Measurements from ENCODE around the gene FAM72A. TPM values are rescaled to one million over a fixed set of nuclear protein-coding genes. Genes with fewer than 3 reads are reported as not detected.
"Not testable (repeated sequence)": the region's sequence is repeated elsewhere in the genome, so short reads cannot be mapped to it uniquely, and the experiment has no call there.

Gene FAM72A
- total RNA-seq, 1 experiment from 2014 or later: 5.6 TPM

GRCh38 chr1:206178061-206178989 is 24.3 kb downstream of the FAM72A start:
- DNase-seq: peak; percentile 56

GRCh38 chr1:206176114-206176502 is 26.5 kb downstream of the FAM72A start:
- not testable (repeated sequence) for H3K36me3 ChIP-seq, H3K27me3 ChIP-seq, H3K4me3 ChIP-seq, H3K9me3 ChIP-seq
- DNase-seq: peak; percentile 97

More at GRCh38 chr1:206178061-206178989, 24.3 kb downstream of the FAM72A start:
- not testable (repeated sequence) for H3K36me3 ChIP-seq, H3K27me3 ChIP-seq, H3K9me3 ChIP-seq, H3K4me3 ChIP-seq

GRCh38 chr1:206175459-206176113 is 27.1 kb downstream of the FAM72A start:
- H3K4me3 ChIP-seq, H3K27me3 ChIP-seq, H3K36me3 ChIP-seq, H3K9me3 ChIP-seq: not testable (repeated sequence)
- peak; percentile 23 for DNase-seq

DNA sequence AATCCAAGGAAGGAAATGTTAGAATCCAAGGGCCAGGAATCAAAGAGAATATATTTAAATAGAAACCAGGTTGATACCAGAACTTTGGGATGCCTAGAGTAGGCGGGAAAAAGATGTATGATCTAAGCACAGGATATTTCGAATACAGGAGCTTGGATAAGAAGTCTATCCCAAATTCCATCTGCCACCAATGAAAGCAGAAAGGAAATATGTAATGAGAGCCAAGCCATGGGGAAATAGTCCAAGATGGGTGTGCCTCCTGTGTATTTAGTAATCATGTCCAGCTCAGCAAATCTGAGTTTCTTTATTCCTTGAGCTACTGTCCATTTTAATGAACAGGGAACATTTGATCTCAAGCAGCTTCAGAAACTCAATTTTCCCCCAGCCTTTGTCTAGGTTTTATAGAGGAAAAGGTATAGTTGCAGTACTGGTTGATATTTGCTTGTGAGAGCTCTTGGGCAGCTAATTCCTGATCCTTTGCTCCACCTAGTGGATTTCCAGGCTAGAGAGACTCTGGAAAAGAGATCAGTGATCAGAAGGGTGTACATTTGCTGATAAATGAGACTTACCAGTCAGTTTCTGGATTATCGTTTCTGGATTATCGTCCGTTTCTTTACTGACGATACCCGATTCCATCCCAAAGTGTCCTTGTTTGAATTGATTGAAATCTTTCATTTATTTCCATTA is 28.3 kb downstream of the FAM72A start:
- H3K9me3 ChIP-seq, H3K36me3 ChIP-seq, H3K27me3 ChIP-seq, H3K4me3 ChIP-seq, DNase-seq: not testable (repeated sequence)

GRCh38 chr1:206173110-206173719 is 29.4 kb downstream of the FAM72A start:
- not testable (repeated sequence) for H3K9me3 ChIP-seq, H3K36me3 ChIP-seq, DNase-seq, H3K27me3 ChIP-seq, H3K4me3 ChIP-seq

GRCh38 chr1:206169794-206170193 is 32.8 kb downstream of the FAM72A start:
- not testable (repeated sequence) for H3K36me3 ChIP-seq, H3K9me3 ChIP-seq, H3K4me3 ChIP-seq, DNase-seq, H3K27me3 ChIP-seq

GRCh38 chr1:206167350-206168029 is 35.1 kb downstream of the FAM72A start:
- not testable (repeated sequence) for H3K36me3 ChIP-seq, H3K27me3 ChIP-seq, H3K4me3 ChIP-seq, H3K9me3 ChIP-seq, DNase-seq

DNA sequence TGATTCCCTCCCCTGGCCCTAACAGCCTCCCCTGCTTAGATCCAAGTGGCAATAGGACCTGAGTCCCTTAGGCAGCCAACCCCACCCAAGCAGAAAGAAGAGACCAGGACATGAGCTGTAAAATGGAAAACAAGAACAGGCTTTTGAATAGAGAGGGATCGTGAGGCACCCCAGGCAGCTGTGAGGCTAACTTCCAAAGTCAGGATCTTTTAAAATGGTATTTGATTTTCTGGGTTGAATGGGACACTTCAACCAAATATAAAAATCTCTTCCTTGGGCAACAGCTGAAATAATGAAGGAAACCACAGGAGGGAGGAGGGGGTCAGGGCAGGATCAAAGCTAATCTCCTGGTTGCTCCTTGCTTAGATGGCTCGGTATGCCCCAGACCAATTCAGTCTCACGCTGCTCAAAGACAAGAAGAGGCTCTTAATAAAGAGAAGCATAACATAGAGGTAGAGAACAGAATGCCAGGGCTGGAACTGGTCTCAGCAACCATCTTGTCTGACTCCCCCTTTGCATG is 56.8 kb downstream of the FAM72A start:
- H3K4me3 ChIP-seq: no peak overlapping the region
- peaks cover 14% of the 10 kb centered on the region for H3K27me3 ChIP-seq

DNA sequence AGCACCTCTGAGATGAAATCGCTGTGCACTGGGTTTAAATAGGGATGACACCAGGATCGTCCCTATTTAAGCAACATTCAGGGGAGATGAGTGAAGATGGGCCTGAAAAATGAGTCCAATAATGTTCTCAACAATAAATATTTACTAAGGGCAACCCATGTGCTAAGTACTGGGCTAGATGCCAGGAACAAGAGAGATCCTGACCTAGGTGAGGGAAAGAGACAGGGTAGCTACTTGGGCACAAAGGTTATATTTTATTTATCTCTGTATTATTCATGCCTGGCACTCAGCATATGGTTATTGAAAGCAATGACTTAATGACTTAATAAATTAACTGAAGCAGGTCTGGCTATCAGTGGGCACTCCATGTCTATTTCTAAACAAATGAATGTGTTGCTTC is 58.0 kb downstream of the FAM72A start:
- Histone ChIP-seq H3K9me3 (no peaks in the 10 kb centered on the region; the same call in 1 of the 2 replicates), H3K4me3 (no peak overlapping the region), H3K27me3 (peaks cover 27% of the 10 kb centered on the region), H3K36me3 (no peaks in the 10 kb centered on the region)
- DNase-seq: no peak

More for the DNA sequence above, 56.8 kb downstream of the FAM72A start:
- DNase-seq: no peak
- H3K9me3 ChIP-seq: no peaks in the 10 kb centered on the region; the same call in 1 of the 2 replicates
- H3K36me3 ChIP-seq: no peaks in the 10 kb centered on the region

DNA sequence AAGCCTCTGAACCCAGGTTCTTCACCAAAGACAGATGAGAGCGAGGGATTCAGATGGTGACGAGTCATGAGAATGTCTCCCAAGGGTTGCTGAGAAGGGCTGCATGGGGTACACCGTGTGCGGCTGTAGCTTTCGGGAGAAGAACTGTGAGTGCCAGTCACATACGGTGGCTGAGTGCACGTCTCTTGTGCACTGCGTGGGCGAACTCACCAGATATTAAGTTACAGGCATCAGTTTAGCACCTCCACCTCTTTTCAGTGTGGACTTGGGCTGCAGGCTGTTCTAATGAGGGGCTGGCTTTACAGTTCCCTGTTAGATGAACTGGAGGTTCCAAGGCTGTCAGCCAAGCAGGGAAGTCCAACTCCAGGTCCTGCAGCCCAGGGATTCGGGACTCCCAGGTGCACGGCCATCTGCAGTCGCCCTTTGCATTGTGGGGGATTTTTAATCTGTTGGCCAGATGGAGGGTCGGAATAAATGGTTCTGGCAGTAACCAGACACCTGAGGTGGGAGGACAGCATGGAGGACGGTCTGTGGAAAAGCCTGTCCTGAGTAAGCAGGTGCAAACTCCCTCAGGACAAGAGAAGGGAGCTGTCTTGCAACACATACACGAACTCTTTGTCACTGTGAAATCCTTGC is 59.0 kb downstream of the FAM72A start:
- no peaks in the 10 kb centered on the region; the same call in 1 of the 2 replicates for H3K9me3 ChIP-seq
- H3K4me3 ChIP-seq: no peak overlapping the region
- no peak for DNase-seq
- peaks cover 32% of the 10 kb centered on the region for H3K27me3 ChIP-seq
- H3K36me3 ChIP-seq: no peaks in the 10 kb centered on the region

DNA sequence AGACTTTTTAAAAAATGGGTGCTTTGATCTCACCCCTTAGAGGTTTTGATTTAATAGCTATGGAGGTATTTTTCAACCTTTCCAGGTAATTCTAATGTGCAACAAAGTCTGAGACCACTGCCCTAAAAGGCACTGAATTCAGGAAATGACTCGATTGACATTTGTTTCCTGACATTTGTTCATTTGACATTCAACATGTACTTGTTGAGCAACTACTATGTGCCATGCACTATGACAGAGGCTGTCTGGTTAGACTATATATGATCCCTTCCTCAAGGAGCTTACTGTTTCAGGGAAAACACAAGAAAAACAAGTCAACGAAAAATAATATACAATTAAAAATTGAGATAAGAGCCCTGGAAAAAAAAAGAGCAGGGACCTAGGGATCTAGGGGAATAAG is 59.9 kb downstream of the FAM72A start:
- Histone ChIP-seq H3K27me3 (peaks cover 32% of the 10 kb centered on the region), H3K4me3 (no peak overlapping the region), H3K9me3 (no peaks in the 10 kb centered on the region; the same call in 1 of the 2 replicates), H3K36me3 (no peaks in the 10 kb centered on the region)
- no peak for DNase-seq

DNA sequence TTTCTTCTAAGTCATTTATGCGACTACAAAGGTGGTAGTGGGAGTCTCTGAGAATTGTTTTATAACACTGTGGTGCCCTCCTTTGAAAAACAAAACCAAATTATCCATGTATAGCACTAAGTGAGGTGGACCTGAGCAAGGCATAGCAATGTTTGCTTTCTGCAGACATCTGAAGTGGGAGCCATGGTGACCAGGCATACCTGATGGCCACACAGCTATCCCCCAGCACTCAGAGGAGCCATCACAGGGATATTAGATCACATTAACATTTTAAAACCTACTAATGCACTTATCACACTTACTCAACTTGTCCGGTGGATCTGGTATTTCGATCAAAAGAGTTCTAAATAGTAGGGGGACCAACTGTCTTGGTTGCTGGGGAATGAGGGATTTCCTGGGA is 60.6 kb downstream of the FAM72A start:
- no peaks in the 10 kb centered on the region for H3K36me3 ChIP-seq
- no peaks in the 10 kb centered on the region; the same call in 1 of the 2 replicates for H3K9me3 ChIP-seq
- no peak for DNase-seq
- H3K27me3 ChIP-seq: peaks cover 33% of the 10 kb centered on the region
- H3K4me3 ChIP-seq: no peak overlapping the region

DNA sequence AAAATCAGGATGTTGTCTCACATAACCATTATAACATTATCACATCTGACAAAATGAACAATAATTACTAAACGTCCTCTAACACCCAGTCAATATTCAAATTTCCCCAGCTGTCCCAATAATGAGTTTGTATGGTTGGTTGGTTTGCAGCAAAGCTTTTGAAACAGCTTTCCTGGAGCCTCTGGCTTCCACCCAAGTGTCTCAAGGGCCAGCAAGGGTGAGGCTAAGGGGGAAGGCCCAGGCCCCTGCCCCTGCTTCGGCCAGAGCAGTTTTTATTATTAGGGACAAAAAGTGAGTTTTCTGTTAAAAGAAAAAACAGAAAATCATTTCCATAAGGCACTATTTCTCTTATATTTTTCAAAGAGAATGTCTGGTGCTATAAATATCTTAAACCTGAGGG is 66.4 kb downstream of the FAM72A start:
- no peaks in the 10 kb centered on the region; the same call in 1 of the 2 replicates for H3K9me3 ChIP-seq
- no peak for DNase-seq
- H3K27me3 ChIP-seq: peaks cover 26% of the 10 kb centered on the region
- no peak overlapping the region for H3K4me3 ChIP-seq
- H3K36me3 ChIP-seq: no peaks in the 10 kb centered on the region

All from MG63 (cell line).